Measurements from ENCODE around the gene FOXP1.

Gene FOXP1

DNA sequence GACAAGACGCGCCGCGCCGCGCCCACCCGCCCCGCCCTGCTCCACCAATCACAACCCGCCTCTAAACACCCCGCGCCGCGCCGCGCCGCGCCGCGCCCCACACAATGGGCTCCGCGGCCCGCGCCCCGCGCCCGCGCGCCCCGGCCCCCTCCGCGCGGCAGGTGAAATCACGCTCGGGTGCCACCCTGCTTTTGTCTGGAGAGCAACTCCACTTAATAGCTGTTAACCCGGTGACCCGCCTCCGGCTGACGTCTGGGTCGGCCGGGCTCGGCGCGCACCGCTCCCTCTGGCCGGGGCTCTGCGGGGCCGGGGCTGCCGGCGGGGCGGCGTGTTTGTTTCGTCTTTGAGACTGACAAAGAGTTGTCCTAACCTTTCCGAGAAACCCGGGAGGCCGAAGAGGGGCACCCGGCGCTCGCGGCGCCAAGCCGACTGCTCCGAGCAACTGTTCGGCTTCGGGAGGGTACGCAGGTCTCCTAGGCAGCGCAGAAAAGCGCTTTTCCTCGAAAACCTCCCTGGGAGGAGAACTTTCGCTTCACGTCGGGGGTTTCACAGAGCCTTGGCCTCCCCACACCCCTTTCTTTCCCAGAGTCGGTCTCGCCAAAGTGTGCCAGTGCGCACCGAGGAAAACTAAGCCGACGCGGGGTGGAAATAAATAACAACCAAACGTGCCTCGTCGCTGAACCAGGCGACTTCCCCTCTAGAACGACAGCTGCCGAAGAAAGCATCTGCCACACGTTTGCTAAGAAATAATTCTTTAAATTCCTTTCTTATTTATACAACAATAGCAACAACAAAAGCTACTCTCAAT lies 518.4 kb downstream of the FOXP1 start:
- DNase-seq: peak; percentile 82

DNA sequence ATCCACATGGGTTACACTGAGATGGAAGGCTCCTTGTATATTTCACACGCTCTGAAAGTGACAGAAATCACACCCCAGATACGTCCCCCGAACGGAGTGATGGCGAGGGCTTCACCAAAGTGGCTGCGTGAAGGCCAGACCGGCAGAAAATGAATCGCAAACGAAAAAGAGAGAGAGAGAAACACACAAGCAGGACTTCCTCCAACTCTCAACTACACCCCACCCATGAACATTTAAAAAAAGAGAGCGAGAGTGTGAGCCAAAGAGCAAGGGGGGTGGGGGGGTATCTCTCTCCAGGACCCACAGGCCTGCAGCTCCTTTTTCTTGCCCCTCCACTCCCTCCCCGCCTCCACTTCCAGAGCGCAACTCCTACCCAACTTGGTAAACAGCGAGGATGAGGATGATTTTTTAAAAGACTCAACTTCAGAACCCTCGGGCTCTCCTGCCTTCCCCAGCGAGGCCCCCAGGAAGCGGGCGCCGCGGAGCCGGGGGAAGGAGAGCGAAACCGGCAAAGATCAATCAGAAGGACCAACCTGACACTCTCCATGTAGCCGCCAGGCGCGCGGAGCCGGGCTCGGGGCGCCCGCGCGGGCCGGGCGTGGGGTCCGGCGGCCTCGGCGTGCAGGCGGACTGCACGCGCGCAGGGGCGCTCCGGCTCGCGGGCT lies 519.1 kb downstream of the FOXP1 start:
- peak; percentile 85 for DNase-seq

DNA sequence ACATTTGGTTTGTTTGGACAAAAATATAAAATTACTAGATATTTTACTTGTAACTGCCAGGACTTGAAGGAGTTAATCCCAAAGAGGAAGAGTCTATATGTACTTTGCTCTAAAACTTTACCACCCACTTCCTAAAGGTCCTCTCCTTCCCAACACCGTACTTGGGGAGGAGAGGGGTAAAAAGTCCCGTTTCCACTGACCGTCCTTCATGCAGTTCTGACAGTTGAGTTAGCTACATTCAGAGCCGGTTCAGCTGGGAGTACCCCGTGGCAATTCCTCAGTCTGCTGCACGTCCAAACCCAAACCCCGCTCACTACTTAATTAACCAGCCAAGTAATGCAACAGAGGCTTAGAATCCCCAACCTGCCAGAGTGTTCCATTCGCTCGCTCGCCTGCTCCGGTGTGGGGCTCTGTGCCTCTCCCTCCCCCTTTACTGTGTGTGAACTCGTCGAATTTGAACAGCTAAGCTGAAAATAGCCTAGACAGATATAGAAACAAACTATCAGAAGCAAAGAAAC lies 519.7 kb downstream of the FOXP1 start:
- peak; percentile 64 for DNase-seq

DNA sequence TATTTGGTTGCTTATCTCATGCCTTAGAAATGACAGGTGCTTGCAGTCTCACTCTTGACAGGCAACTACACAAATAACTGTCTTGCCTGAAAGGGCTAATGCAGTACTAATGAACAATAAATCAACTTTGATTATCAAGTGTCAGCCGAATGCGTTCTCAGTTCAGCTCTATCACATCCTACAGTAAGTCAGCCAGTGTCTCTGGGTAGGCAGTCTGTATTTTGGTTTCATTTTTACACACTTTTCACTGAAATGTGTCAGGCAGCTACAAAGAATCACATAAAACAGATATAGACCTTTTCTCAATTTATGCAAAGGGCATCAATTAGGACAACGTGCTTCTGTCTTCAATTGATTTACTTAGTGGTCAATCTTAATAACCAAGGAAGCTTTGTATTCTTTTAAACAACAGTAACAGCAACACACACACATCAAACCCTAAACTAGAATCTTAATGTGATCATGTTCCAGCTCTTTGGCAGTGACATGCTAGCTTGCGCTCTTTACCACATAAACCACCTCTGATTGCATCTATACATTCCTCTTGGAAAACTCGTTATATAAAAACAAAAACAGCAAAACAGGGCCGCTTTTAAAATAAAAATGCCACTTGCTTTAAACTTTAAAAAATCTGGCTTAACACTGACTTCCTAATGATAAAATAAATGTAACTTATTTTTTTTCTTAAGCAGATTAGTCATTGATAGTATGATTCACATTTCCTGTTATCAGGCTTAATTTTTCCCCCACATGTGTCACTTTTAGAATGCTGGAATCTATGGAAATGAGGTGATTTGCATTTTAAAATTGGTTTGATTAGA lies 520.4 kb downstream of the FOXP1 start:
- no peak for DNase-seq

DNA sequence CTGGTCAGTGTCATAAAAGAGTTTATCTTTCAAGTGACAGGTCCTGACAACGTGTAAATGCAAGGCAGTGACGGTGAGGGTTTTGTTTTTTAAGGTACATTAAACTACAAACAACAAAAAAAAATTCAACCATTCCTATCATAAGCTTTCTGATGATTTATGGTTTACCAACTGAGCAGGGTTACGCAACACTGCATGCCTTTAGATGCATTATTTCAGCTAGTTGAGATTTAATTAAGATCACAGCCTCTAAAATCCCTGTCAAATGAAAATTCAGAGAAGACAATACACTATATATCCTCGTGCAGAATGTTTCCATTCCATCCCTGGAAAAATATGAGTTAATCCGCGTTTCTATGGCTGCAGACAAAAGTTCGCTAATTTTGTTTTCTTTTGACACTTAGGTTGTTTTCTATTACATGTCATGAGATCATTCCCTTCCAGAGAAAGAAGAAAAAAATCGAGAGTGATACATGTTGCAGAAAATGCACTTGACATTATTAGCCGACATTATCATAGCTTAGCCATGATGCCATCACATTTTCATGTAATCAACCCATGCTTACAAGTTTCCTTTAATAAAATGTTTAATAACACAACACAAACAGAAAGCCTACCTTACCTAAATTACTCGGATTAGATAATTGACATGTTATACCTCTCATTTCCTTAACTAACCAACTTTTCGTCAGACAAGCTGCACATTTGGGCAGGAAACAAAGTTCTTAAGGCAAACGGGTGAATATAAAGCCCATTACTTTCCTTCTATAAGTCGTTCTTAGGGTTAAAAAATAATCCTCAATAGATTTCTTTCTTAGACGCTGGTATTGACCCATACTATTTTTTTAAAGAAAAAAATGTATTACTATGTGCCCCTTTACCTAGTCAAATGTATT lies 521.2 kb downstream of the FOXP1 start:
- no peak for DNase-seq

DNA sequence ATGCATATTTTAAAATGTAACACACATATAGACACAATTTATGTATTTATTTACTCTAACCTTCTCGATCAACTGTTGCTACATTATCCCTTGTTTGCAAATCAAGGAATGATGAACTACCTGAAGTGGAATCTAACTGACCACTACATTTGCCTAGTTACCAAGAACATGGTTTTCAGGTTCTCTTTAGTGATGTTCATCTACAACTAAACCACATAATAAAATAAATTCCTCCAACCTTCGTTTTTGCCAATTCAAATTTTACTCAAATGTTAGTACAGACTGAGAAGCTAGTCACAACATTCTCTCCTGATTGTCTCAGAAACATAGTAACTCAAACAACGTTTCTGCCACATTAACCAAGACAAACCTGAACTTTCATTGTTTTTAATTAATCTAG lies 521.9 kb downstream of the FOXP1 start:
- DNase-seq: no peak

DNA sequence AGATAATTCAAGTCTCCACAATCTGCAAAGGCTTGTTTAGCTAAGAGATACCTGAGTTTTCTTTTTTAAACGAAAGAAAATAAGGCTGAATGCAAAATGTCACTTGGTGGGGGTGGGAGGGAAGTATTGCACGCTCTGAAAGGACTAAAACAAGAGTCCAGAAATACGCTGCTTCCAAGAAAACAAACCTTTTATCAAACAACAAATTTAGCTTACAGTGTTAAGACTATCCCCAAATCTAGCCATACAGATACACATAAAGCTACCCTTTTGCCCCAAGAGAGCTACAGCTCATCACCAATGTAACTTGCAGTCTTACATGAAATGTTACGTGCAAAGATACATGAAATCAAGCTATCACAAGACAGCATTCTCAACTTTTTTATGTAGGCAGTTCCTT lies 522.5 kb downstream of the FOXP1 start:
- DNase-seq: no peak

DNA sequence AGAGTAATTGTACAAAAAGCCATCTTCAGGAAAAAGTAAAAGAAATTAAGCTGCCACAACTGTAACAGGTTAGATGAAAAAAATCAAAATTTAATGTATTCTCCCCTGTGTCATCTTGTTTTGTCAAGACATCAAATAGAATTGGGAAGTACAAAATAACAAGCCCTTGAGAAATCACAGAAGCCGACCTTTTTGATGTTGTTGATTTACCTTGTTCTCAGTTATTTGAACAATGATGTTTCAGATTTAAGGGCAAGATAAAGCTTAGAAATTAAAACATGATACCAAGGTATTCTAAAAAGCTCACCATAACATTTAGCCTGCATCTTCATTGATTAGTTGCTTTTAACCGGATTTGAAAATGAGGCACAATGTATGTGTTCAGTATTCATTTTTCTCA lies 523.0 kb downstream of the FOXP1 start:
- no peak for DNase-seq

DNA sequence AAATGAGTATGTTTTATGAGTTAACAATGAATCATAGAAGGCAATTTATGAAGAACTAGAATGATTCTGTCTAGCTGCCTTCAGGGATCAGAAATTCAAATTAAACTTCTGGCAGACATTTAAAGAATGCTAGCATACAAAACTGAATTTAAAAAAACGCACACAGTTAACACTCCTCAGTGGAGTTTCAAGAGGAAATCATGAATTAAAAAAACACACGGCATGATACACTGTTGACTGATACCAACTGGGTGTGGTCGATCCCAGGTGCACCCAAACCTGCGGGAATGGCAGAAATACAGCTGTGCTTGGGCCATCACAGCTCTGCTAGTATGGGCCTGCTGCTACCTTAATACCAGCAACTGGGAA lies 526.0 kb downstream of the FOXP1 start:
- DNase-seq: no peak

DNA sequence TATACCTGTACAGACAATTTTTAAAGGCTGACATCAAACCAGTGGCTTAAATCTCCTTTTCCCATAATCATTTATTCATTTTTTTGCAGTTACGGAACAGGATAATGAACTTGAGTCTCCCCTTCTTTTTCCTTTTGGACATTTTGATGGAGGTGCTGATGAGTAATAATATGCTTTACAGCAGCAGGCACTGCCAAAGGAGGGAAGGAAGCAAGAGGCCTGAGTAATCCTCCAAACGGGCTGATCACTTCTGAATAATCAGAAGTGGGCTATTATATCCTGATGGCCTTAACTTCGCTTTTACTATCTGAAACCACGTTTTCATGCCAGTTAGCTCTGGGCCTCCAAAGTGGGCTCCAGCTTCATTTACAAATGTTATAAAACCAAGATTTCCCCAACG lies 527.2 kb downstream of the FOXP1 start:
- no peak for DNase-seq

DNA sequence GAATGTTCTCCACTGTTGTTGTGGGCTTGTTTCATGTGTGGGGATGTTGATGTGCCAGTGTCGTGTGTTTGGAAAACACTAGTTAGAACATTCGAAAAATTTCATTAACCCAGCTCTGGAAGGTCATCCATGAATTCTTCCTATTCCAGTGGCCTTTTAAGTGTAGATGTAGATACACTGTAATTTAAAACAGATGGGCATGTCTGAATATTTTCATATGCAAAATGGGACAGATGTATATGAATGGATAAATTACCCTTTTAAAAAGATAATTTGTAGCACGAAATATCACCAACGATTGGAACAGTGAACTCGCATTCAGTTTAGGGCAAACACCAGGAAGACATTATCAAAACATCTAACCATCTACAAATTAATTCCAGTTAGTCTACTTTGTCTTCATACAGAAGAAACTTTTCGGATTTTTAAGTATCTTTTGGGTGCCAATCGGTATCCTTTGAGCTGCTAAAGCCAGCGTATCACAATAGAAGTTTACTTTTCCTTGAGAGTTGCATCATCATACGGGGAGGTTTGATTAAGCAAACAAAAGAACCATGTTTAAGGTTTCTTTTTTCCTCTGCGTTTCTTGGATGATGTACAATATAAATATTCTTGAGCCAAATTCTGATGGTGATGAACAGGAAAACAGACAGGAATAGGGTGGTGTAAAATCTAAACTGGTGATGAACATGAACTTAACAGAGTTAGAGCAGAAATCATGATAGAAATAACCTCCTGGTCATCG lies 528.1 kb downstream of the FOXP1 start:
- DNase-seq: no peak

DNA sequence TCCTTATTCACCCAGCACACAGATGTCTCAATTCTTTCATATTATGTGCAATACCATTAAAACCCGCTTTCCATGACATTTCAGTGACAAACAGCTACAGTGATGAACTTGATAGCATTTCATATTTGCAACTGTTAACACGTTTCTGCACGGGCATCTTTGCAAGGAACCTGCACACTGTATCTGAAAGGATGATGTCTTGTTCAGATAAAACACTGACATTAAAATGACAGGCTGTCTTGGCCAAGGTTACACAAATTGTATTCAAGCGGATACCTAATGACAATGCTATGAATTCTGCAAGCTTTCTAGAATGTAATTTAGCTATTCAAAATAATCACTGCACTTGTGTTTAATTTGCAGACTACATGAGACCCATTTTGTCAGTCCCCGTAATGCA lies 529.2 kb downstream of the FOXP1 start:
- DNase-seq: no peak

DNA sequence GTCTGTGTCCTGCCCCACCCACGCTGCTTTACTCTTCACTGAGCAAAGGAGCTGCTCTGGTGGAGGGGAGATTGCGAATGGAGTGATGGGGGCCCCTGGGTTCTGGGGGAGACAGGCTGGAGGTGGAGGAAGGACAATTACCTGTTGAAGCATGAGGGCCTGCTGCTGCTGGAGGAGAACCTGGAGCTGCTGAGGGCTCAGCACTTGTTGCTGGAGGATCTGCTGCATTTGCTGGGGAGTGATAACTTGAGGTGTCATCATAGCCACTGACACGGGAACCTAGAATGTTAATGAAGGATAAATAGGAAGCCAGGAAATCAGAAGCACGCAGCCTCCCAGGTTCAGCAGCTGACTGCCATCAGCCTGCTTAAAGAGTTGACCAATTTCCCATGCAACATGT lies 530.0 kb downstream of the FOXP1 start:
- DNase-seq: no peak

DNA sequence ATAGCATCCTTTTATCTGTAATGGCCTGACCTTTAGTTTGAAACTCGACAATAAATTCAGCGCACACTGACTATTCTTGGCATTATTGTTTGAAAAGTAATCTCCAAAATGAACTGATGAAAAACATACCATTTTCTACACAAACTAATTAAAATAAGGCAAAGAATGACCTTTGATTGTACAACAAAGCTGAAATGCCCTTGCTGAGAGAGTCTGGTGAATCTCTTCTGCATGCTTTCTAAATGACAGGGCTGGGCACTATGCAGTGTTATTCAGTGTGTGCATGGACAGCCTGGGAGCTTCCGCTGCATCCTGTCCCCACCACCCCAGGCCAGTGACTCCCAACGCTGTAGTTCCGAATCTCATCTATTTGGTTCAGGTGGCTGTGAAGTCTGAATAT lies 530.8 kb downstream of the FOXP1 start:
- DNase-seq: no peak

DNA sequence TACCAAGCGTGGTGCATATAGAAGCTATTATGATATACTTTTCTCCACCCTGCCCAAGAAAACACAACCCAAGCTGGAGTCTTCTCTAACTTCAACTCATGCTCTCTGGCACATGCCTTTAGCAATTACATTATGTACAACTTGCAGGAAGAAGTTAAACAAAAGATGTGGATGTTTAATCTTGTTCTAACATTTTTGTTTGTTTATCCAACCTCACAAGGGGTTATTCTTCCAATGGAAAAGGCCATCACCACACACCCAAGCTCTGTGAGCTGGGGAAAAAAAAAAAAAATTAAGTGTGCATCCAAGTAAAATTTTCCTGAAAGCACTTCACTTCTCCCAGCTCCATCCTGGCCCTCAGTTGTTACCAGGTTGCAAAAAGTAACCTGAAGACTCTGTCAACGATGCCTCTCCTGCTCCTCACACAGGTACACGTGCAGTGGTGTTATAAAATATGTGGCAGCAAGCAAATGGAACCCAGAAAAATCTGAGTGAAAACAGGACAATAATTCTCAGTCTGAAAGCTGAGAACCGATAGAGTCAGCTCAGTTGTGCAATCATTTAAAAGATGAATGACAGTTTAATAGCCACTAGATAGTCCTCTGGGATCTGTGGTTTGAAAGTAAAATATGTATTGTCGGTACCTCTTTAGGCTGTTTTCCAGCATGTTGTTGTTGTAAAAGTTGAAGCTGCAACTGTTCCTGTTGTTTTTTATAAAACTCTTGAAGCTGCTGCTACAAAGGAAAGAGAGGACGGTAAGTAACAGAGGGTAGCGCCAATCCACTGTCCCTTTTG lies 531.4 kb downstream of the FOXP1 start:
- DNase-seq: no peak

DNA sequence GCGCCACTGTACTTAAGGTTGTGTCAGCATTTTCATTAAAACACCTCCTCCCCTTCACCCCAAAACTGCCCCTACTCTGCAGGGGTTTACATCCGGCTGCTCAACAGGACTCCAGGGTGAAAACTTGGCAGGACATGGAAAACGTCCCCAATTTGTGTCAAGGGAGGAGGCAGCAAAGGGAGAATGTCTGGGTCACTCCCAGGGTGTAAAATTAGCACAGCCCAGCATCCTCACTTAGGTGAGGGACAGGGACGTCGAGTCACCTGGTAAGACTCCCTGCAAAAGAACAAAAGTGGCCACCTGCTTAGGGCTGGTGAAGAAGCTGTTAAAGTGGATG lies 532.3 kb downstream of the FOXP1 start:
- DNase-seq: no peak

DNA sequence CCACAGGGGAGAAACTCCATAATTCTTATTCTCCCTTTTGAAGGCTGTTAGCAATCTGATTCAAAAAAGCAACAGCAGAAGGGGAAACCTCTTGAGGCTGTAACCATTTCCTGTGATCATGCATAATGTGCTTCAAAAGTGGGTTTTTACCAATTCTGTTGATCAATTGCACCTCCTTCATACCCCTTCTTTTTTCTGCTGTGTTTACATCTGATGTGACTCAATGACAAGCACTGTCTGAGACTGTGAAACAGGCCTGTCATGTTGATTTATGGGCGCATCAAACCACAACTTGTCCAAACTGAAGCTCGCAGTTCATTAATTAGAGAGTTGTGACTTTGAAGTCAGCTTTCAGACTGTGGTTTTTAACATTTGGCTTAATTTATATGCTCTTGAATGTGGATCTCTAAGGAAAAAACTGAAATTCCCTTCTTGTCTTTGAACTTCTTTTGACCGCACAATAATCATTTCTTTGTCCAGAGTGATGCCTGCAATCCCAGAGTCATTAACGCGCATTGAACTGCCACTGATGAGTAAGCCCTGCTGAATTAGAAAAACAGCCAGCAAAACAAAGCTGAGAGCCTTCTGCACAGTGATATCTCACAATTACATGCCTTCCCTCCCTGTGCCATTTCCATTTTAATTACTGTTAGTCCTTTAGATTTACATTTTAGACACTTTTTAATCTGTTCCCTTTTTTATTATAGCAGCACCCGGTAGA lies 532.8 kb downstream of the FOXP1 start:
- no peak for DNase-seq

DNA sequence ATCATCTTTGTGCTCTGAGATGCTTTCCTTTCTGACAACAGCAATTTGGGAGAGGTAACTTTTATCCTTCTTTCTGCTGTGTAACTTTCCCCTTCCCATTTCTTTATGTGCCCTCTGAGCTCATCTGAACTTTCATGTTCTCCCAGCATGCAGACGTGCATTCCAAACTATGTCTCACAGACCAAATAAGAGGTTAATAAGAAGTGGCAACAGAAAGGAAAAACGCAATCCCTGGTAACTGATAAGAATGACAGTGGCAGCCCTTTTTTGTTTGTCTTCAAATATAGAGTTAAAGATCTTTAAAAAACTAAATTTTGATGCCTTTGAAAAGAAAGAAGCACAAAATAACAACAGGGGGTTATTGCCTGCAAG lies 533.4 kb downstream of the FOXP1 start:
- DNase-seq: no peak

DNA sequence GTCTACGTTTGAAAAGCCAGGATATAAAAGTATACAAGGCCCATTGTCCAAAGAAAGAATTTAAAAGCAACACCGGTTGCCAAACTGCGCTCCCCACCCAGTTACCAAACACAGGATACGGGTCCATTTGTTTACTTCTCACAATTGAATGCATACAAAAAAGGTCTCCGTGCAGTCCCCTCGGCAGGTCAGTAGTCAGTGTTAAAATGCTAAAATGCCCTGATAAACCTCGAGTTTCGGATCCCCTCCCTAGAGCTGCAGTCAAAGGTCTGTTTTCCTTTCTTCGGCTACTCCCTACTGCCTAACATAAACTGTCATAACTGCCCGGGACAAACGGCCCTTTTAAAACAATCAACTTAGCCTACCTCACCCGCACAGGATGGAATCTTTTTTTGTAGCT lies 534.6 kb downstream of the FOXP1 start:
- DNase-seq: no peak

Measured in right forelimb (tissue), 1 donor.